ENCODE results near the gene SULT1A4.
"Not testable (repeated sequence)": the region's sequence is repeated elsewhere in the genome, so short reads cannot be mapped to it uniquely, and the experiment has no call there.

DNA sequence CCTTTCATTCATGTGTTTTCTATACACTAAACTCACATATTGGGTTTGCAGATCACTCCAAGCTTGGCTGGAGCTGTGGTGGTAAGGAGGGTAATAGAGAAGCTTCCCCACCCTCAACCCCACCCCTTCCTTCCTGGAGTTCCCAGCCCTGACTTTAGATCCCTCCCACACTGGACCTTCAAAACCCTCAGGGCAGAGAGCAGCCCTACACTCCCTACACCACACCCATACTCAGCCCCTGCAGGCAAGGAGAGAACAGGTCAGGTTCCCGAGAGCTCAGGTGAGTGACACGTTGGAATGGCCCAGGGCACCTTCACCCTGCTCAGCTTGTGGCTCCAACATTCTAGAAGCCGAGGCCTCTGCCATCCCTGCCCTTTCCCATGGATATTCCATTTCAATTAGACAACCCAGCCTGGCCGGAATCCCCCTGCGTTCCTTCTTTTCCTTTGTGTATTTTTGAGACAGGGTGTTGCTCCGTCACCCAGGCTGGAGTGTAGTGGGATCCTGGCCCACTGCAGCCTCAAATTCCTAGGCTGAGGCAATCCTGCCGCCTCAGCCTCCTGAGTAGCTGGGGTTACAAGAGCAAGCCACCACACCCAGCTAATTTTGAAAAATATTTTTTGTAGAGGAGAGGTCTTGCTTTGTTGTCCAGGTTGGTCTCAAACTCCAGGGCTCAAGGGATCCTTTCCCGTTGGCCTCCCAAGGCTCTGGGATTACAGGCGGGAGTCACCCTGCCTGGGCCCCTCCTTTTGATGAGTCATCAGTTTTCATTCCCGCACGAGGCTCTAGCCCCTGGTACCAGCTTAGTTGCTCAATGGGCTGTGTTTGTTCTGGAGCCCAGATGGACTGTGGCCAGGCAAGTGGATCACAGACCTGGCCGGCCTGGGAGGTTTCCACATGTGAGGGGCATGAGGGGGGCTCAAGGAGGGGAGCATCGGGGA is at the start of gene SULT1A4:
- not testable (repeated sequence) for TF ChIP-seq CTCF (optimal IDR thresholded peaks at IDR 0.05 in 1 of 3, IDR thresholded peaks at IDR 0.05 in 1 of 3, conservative IDR thresholded peaks at IDR 0.05 in 1 of 3; ENCODE audit: extremely low read depth in 1 of 3, insufficient read depth in 2 of 3, low read length in 3 of 3); EZH2 (IDR thresholded peaks at IDR 0.05; ENCODE audit: low read length)
